ENCODE data around the gene XYLT2. TPM values are rescaled to one million over a fixed set of nuclear protein-coding genes. Genes with fewer than 3 reads are reported as not detected.
A peak's percentile ranks its signal among the peaks of the same experiment; 100 is the strongest.

The XYLT2 gene
- total and polyA plus RNA-seq, 3 donors from 2014 or later: 37.6 to 47.4 (median 44.1) TPM

- 21 to 28% methylated on average over 6 to 17 of the region's 17 CpGs for WGBS, 2 donors
- no peak for DNase-seq
- TF ChIP-seq POLR2A (IDR thresholded peaks at IDR 0.05): no peak
- Histone ChIP-seq H3K27me3 (no peaks in the 10 kb centered on the region), H3K4me3 (peak overlapping the region; percentile 68 to 69), H3K27ac (peak overlapping the region in 1 of 2 donors; percentile 56), H3K36me3 (ENCODE audit: low read depth, missing control alignments) (no peaks in the 10 kb centered on the region), H3K9me3 (no peaks in the 10 kb centered on the region), H3K4me1 (peaks cover 19% of the 10 kb centered on the region)
- intact Hi-C loops (cut with DNase I; ENCODE audit: low total_unique reads): no loop called here
These were observed 1.4 kb downstream of the XYLT2 start for GRCh38 chr17:50347117-50347893.

GRCh38 chr17:50347894-50348291, 2.0 kb downstream of the XYLT2 start:
- no peaks in the 10 kb centered on the region for H3K27me3 ChIP-seq
- no peak for DNase-seq
- H3K9me3 ChIP-seq: no peaks in the 10 kb centered on the region
- WGBS, 2 donors: 52 to 60% methylated on average over 3 of the region's 3 CpGs
- H3K27ac ChIP-seq: no peak overlapping the region
- TF ChIP-seq POLR2A (IDR thresholded peaks at IDR 0.05) (no peak), CTCF (IDR thresholded peaks at IDR 0.05) (no peak)
- no peaks in the 10 kb centered on the region for H3K36me3 ChIP-seq (ENCODE audit: low read depth, missing control alignments)
- intact Hi-C loops (cut with DNase I; ENCODE audit: low total_unique reads): no loop called here
- peaks cover 21% of the 10 kb centered on the region for H3K4me1 ChIP-seq
- H3K4me3 ChIP-seq: no peak overlapping the region

GRCh38 chr17:50348522-50349242, 2.8 kb downstream of the XYLT2 start:
- Histone ChIP-seq H3K27me3 (no peaks in the 10 kb centered on the region), H3K9me3 (no peaks in the 10 kb centered on the region), H3K4me1 (peaks cover 21% of the 10 kb centered on the region), H3K27ac (no peak overlapping the region), H3K36me3 (ENCODE audit: low read depth, missing control alignments) (no peaks in the 10 kb centered on the region), H3K4me3 (no peak overlapping the region)
- 60 to 66% methylated on average over 6 to 7 of the region's 7 CpGs for WGBS, 2 donors
- TF ChIP-seq CTCF (IDR thresholded peaks at IDR 0.05) (no peak), POLR2A (IDR thresholded peaks at IDR 0.05) (no peak)
- intact Hi-C loops (cut with DNase I; ENCODE audit: low total_unique reads): no loop called here
- no peak for DNase-seq

GRCh38 chr17:50349243-50349600, 3.3 kb downstream of the XYLT2 start:
- Histone ChIP-seq H3K27ac (no peak overlapping the region), H3K4me1 (peaks cover 21% of the 10 kb centered on the region), H3K36me3 (ENCODE audit: low read depth, missing control alignments) (no peaks in the 10 kb centered on the region), H3K9me3 (no peaks in the 10 kb centered on the region), H3K27me3 (no peaks in the 10 kb centered on the region), H3K4me3 (no peak overlapping the region)
- intact Hi-C loops (cut with DNase I; ENCODE audit: low total_unique reads): no loop called here
- no peak for TF ChIP-seq CTCF (IDR thresholded peaks at IDR 0.05)
- TF ChIP-seq POLR2A (IDR thresholded peaks at IDR 0.05): no peak
- WGBS, 2 donors: 96 to 98% methylated on average over 5 of the region's 5 CpGs
- no peak for DNase-seq

GRCh38 chr17:50350733-50351132, 4.8 kb downstream of the XYLT2 start:
- no peaks in the 10 kb centered on the region for H3K36me3 ChIP-seq (ENCODE audit: low read depth, missing control alignments)
- H3K27me3 ChIP-seq: no peaks in the 10 kb centered on the region
- intact Hi-C loops (cut with DNase I; ENCODE audit: low total_unique reads): no loop called here
- no peak overlapping the region for H3K27ac ChIP-seq
- peaks cover 17% of the 10 kb centered on the region for H3K4me1 ChIP-seq
- no peaks in the 10 kb centered on the region for H3K9me3 ChIP-seq
- WGBS, 2 donors: 86 to 91% methylated on average over 2 of the region's 2 CpGs
- no peak overlapping the region for H3K4me3 ChIP-seq
- TF ChIP-seq POLR2A (IDR thresholded peaks at IDR 0.05): no peak
- TF ChIP-seq CTCF (IDR thresholded peaks at IDR 0.05): no peak
- no peak for DNase-seq

Data from testis (tissue), 3 donors.